Endodermal cell (in vitro differentiated cells): ENCODE data around the gene MEOX1. TPM values are rescaled to one million over a fixed set of nuclear protein-coding genes. Genes with fewer than 3 reads are reported as not detected.

Experiments
- DNase-seq: peaks from one replicate; pipeline ENCODE4 v3.0.0-alpha.2; 2017
- H3K27ac ChIP-seq: 2 replicates; pipeline ENCODE4 v1.5.1; 2013; ENCODE audit warnings: mild to moderate bottlenecking, low read depth, low read length, moderate library complexity
- H3K27me3 ChIP-seq: 2 replicates; pipeline ENCODE4 v1.6.1; 2013; ENCODE audit warnings: mild to moderate bottlenecking, low read length, moderate library complexity; ENCODE audit not compliant: insufficient read depth, control insufficient read depth, poor library complexity, severe bottlenecking
- H3K36me3 ChIP-seq: 2 replicates; pipeline ENCODE4 v1.7.0; 2013; ENCODE audit warnings: mild to moderate bottlenecking, low read length, moderate library complexity; ENCODE audit not compliant: control insufficient read depth, insufficient read depth
- H3K4me1 ChIP-seq: one replicate; pipeline ENCODE4 v1.7.0; 2013; ENCODE audit warnings: low read length; ENCODE audit not compliant: control insufficient read depth, insufficient read depth
- H3K4me3 ChIP-seq: 2 replicates; pipeline ENCODE4 v1.5.1; 2013; ENCODE audit warnings: mild to moderate bottlenecking, low read length, moderate library complexity
- H3K9ac ChIP-seq: 2 replicates; pipeline ENCODE4 v1.6.1; 2013; ENCODE audit warnings: mild to moderate bottlenecking, low read length, moderate library complexity; ENCODE audit not compliant: poor library complexity, severe bottlenecking; ENCODE audit errors: extremely low read depth
- H3K9me3 ChIP-seq: 2 replicates; pipeline ENCODE4 v1.6.1; 2013; ENCODE audit warnings: mild to moderate bottlenecking, low read length, moderate library complexity; ENCODE audit not compliant: control insufficient read depth
- H3K27ac Mint-ChIP-seq: 2 replicates; pipeline ENCODE4 v1.8.0; 2020; ENCODE audit warnings: mixed read lengths
- H3K27me3 Mint-ChIP-seq: 2 replicates; pipeline ENCODE4 v1.8.0; 2021; ENCODE audit warnings: mild to moderate bottlenecking, mixed read lengths; ENCODE audit not compliant: insufficient read depth
- H3K36me3 Mint-ChIP-seq: 2 replicates; pipeline ENCODE4 v1.8.0; 2020; ENCODE audit warnings: low read depth, mixed read lengths
- H3K4me1 Mint-ChIP-seq: 2 replicates; pipeline ENCODE4 v1.8.0; 2020; ENCODE audit warnings: mixed read lengths
- H3K4me3 Mint-ChIP-seq: 2 replicates; pipeline ENCODE4 v1.8.0; 2020; ENCODE audit warnings: mild to moderate bottlenecking, moderate library complexity, mixed read lengths
- H3K9me3 Mint-ChIP-seq: 2 replicates; pipeline ENCODE4 v1.8.0; 2020; ENCODE audit warnings: mild to moderate bottlenecking, mixed read lengths
- CTCF ChIP-seq: fragments of 200-600 bp; sonication (generic); conservative IDR thresholded peaks from 2 replicates; pipeline ENCODE4 v1.5.0; 2021; ENCODE audit warnings: antibody characterized with exemption, mild to moderate bottlenecking
- WGBS, 2 experiments: methylation state at CpG; one replicate each; pipeline versions ENCODE4 v1.1.5 to v1.1.7; 2013; ENCODE audit warnings: missing lambda C conversion rate in 2 of 2, mixed read lengths in 1 of 2; ENCODE audit not compliant: insufficient coverage in 1 of 2, insufficient read length in 1 of 2; 5-methylcytosine and 5-hydroxymethylcytosine counted together
- total RNA-seq, 2 donors: library from RNA; stranded (reverse); fragmentation: NEBNext Ultra II Directional in 1 of 2; extraction: Animal tissue kit (Norgen Biotek cat#: 25700) in 1 of 2; gene quantifications; 2 replicates in 1 of 2; 3 replicates in 1 of 2; pipeline ENCODE4 v1.2.1, GENCODE V29; 2021

MEOX1 gene
- total RNA-seq, 2 donors from 2014 or later: not detected

DNA sequence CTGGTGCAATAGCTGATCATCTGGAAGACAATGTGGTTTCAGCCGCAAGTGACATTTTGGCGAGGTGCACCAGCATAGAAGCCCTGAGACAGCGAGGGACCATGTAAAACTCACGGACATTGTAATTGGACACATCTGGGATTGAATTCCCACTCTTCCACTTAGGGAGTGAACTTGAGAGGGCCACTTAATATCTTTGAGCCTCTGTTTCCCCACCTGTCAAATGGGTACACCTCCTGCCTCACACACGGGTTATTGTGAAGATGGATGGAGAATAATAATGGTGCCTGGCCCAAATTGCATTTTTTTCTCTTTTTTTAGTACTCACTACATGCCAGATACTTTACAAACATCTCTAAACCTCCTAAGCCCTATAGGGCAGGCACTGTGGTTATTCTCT, 45.5 kb upstream of the MEOX1 start:
- Mint-ChIP-seq H3K4me1 (no peaks in the 10 kb centered on the region), H3K4me3 (no peak overlapping the region), H3K9me3 (no peaks in the 10 kb centered on the region), H3K27me3 (peaks cover 18% of the 10 kb centered on the region), H3K36me3 (no peaks in the 10 kb centered on the region), H3K27ac (no peak overlapping the region)
- Histone ChIP-seq H3K27ac (no peak overlapping the region), H3K9ac (no peak overlapping the region), H3K27me3 (peaks cover 8% of the 10 kb centered on the region), H3K9me3 (no peaks in the 10 kb centered on the region), H3K4me1 (no peaks in the 10 kb centered on the region), H3K4me3 (no peak overlapping the region), H3K36me3 (no peaks in the 10 kb centered on the region)
- WGBS, 2 experiments: 93 to 98% methylated on average over 4 of the region's 5 CpGs
- no peak for TF ChIP-seq CTCF
- no peak for DNase-seq

DNA sequence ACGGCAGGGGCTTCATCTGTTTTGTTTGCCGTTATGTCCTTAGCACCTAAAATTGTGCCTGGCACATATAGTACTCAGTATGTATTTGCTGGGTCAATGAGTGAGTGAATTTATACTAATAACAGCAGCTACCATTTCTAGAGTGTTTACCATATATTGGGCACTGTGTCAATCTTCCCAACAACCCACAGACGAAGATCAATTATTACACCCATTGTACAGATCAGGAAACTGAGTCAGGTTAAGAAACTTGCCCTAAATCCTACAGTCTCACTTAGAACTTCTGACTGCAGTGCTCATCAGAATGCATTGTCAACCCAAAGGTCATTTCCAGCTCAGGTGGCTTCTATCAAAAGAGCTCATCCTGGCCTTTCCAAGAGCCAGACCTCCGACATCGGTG, 44.5 kb upstream of the MEOX1 start:
- Mint-ChIP-seq H3K27ac (no peak overlapping the region), H3K4me1 (no peaks in the 10 kb centered on the region), H3K9me3 (no peaks in the 10 kb centered on the region), H3K27me3 (peaks cover 9% of the 10 kb centered on the region), H3K36me3 (no peaks in the 10 kb centered on the region), H3K4me3 (no peak overlapping the region)
- TF ChIP-seq CTCF: no peak
- no peak for DNase-seq
- Histone ChIP-seq H3K4me3 (no peak overlapping the region), H3K27ac (no peak overlapping the region), H3K9ac (no peak overlapping the region), H3K4me1 (no peaks in the 10 kb centered on the region), H3K9me3 (no peaks in the 10 kb centered on the region), H3K27me3 (peaks cover under 1% of the 10 kb centered on the region), H3K36me3 (no peaks in the 10 kb centered on the region)
- WGBS, 2 experiments: 88 to 92% methylated on average over 4 to 5 of the region's 5 CpGs

DNA sequence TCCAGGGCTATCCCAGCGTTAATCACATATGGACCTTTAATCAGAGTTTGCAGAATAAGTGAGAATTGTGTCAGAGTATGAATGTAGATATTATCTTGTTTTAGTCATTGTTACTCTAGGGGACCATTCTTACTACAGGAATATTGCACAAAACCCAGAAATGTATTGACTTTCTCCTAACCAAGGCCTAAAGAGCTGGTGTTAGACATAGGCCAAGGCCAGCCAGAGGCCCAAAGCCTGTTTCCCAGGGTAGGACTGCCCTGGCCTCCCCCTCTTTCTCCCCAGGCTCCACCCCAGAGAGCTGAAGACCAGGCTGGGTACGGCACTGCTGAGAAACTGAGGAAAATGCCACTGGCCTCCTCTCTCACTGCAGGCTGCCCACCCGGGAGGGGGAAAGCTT, 41.9 kb upstream of the MEOX1 start:
- TF ChIP-seq CTCF: no peak
- Mint-ChIP-seq H3K4me3 (no peak overlapping the region), H3K36me3 (no peaks in the 10 kb centered on the region), H3K27ac (no peak overlapping the region), H3K4me1 (no peaks in the 10 kb centered on the region), H3K27me3 (peaks cover 8% of the 10 kb centered on the region), H3K9me3 (peaks cover 2% of the 10 kb centered on the region)
- Histone ChIP-seq H3K9me3 (peaks cover 10% of the 10 kb centered on the region), H3K9ac (no peak overlapping the region), H3K4me1 (no peaks in the 10 kb centered on the region), H3K27me3 (no peaks in the 10 kb centered on the region), H3K27ac (peak overlapping the region; percentile 79), H3K36me3 (no peaks in the 10 kb centered on the region), H3K4me3 (no peak overlapping the region)
- DNase-seq: no peak
- 83 to 95% methylated on average over 2 to 3 of the region's 3 CpGs for WGBS, 2 experiments
